GM15510 (cell line): ENCODE measurements around the gene TCAP.

Experiments
- POLR2A ChIP-seq: IDR thresholded peaks from 3 replicates; pipeline ENCODE4 v1.6.1; 2011; ENCODE audit warnings: borderline replicate concordance; ENCODE audit not compliant: insufficient read length; ENCODE audit errors: extremely low read depth

Gene TCAP

GRCh38 chr17:39675390-39676082 is 10.4 kb downstream of the TCAP start:
- no peak for TF ChIP-seq POLR2A

GRCh38 chr17:39676198-39676819 is 11.2 kb downstream of the TCAP start:
- TF ChIP-seq POLR2A, result no peak

- TF ChIP-seq POLR2A, result no peak
Measured at GRCh38 chr17:39677072-39677471, 11.9 kb downstream of the TCAP start.

- TF ChIP-seq POLR2A, result no peak
Measured at GRCh38 chr17:39677542-39678339, 12.6 kb downstream of the TCAP start.

GRCh38 chr17:39678340-39679116 is 13.4 kb downstream of the TCAP start:
- TF ChIP-seq POLR2A, result no peak

- TF ChIP-seq POLR2A, result no peak
Measured at GRCh38 chr17:39679521-39680192, 14.5 kb downstream of the TCAP start.

GRCh38 chr17:39683295-39683939 is 18.3 kb downstream of the TCAP start:
- no peak for TF ChIP-seq POLR2A

- TF ChIP-seq POLR2A, result no peak
Measured at GRCh38 chr17:39684369-39685192, 19.4 kb downstream of the TCAP start.

- no peak for TF ChIP-seq POLR2A
Measured at GRCh38 chr17:39687101-39687545, 22.0 kb downstream of the TCAP start.

GRCh38 chr17:39687546-39688474 is 22.7 kb downstream of the TCAP start, which contains the start of gene PGAP3:
TSS of gene PGAP3 (minus strand) at chr17:39688057. CDS start at chr17:39688014, 43 bp downstream.
- TF ChIP-seq POLR2A, result peak; percentile 73

GRCh38 chr17:39688475-39688835 is 23.3 kb downstream of the TCAP start:
- TF ChIP-seq POLR2A, result no peak

- no peak for TF ChIP-seq POLR2A
Measured at GRCh38 chr17:39688945-39689344, 23.8 kb downstream of the TCAP start.
